Suppressor macrophage treated with lipopolysaccharide for 4 hours (primary cell): ENCODE data around the gene HOOK1.
"Not testable (repeated sequence)": the region's sequence is repeated elsewhere in the genome, so short reads cannot be mapped to it uniquely, and the experiment has no call there.

Experiments
- DNase-seq: peaks from one replicate; pipeline ENCODE4 v3.0.0-alpha.2; 2020

HOOK1 gene

GRCh38 chr1:59897165-59897564 lies 82.4 kb downstream of the HOOK1 start:
- no peak for DNase-seq

DNA sequence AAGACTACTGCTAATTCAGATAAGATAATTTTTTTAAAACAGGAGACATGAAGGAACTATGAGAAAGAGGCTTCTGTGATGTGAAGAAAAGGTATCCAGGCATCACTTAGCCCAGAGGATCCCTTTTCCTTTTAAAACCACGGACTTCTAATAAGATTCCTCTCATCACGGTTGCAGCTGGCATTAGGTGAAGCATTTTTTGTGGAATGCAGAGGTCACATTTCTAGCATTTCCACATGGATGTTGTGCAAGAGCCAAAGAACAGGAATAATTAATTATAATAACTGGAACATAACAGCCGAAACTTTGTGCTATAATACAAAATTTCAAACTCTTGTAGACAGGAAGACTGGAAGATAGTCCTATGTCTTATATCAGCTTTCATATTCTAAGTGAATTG lies 84.2 kb downstream of the HOOK1 start:
- no peak for DNase-seq

DNA sequence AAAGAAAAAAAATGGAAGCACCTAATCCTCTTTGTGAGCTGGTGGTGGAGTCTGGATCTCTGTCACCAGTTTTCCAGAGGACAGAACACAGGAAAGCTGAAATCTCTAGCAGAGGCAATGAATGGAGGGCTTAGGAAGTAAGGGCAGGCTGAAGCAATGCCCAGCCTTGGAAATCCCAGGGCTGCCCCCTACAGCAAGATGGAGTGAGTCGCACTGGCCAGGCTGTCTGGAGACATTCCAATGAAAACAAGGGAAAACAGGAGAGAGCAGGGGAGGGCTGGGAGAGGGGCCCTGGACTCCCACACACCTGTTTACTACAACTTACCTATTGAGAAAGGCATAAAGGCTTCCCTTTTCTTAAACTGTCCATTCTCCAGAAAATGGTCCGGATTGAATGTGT lies 85.9 kb downstream of the HOOK1 start:
- DNase-seq: no peak

DNA sequence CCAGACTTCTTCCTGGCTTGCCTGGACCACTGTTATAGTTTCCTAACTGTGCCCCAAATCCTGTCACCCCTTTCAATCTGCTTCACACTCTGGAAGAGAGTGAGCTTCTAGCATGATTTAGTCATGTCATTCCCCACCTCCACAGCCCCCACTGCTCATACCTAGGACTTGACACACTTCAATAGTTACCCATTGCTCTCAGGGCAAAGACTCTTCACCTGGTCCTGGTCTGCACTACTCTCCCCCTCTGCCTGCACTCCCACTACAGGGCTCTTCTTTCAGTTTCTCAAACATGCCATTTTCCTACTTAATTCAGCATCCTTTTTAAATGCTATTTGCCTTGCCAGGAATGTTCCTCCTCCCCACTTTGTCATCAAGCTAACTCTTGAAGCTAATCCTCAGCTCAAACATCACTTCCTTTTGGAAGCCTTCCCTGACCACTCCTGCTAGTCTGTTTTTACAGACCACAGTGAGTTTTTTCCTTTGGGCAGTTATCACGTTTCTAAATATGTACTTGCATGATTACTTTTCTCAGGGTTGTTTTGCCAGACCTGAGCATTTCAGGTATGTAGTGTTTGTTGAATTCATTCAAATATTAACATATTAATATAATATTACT lies 87.1 kb downstream of the HOOK1 start:
- DNase-seq: no peak

DNA sequence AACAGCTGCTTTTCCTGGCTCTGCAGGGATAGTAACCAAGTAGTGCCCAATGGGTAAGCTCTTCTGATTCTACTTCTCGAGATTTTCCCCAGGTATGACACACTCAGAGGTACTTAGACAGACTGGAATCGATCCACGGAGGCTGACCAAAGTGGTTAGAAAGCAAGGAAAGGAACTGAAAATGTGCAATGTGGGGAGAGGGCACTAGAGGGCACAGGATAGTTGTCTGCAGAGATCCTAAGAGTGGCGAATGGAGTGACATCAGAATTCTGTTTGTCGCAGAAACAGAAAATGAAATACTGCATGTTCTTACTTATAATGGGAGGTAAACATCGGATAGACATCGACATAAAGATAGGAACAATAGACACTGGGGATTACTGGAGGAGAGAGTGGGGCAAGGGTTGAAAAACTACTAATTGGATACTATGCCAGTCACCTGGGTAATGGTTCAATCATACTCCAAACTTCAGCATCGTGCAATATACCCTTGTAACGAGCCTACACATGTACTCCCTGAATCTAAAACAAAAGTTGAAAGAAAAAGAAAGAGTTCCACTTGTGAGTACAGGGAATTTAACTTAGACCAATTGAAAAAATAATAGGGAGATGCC lies 88.5 kb downstream of the HOOK1 start:
- peak; percentile 46 for DNase-seq

DNA sequence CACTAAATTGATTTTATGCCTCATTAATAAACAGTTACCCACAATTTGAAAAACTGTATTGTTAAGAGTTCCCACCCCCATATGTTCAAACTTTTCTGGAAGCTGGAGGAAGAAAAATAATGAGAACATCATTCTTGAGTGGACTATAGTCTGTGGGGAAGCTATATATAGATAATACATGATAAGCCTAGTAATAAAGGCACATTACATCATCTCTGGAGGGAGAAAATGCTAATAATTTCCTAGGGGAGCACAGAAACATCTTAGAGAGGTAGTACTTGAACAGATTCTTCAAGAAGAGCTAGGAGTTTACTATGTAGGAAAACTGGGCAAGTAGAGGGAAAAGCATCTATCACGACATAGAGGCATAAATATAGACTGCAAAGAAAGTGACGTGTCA lies 92.2 kb downstream of the HOOK1 start:
- no peak for DNase-seq

DNA sequence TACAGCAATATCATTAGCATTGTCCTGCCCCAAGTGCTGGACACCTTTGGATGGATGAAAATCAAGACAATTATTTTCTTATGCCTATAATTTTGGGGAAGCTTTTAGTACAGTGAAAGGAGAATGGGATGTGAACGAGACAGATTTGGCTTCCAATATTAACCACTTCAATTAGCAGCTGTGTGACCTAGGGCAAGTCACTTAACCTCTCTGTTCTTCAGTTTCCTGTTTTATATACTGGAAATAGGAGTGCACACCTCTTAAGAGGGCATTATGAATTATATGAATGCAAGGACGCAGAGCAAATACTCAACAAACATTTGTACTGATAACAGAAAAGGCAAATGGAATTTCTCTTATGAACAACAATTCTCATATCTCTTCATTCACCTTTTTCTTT lies 93.3 kb downstream of the HOOK1 start:
- no peak for DNase-seq

DNA sequence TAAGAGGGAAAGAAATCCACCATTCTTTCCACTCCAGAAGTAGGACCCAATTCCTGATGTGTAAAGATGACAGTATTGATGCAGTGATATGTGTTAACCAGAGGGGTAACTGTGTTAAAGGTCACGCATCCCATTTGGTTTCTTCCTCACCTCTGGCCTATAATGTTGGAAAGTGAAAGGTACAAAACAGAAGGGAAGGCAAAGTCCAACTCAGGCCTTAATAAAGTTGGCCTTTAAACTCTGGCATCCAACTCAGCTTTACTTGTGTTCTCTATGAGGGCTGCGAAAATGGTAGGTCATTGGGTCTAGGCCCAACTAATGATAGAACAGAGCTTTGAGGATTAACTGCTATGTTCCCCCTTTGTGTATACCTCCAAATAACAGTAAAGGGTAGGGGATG lies 93.9 kb downstream of the HOOK1 start:
- no peak for DNase-seq

DNA sequence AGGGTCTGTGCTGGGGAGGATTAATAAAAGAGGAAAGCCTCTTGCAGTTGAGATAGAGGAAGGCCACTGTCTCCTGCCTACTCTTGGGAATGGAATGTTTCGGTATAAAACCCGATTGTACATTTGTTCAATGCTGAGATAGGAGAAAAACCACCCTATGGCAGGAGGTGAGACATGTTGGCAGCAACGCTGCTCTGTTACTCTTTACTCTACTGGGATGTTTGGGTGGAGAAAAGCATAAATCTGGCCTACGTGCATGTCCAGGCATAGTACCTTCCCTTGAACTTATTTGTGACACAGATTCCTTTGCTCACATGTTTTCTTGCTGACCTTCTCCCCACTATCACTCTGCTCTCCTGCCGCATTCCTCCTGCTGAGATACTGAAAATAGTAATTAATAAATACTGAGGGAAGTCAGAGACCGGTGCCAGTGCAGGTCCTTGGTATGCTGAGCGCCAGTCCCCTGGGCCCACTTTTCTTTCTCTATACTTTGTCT lies 100.1 kb downstream of the HOOK1 start:
- DNase-seq: not testable (repeated sequence)

GRCh38 chr1:59915516-59915915 lies 100.8 kb downstream of the HOOK1 start:
- DNase-seq: no peak

- DNase-seq: no peak
These were observed 102.5 kb downstream of the HOOK1 start for GRCh38 chr1:59917026-59917784.

GRCh38 chr1:59917785-59918180 lies 103.0 kb downstream of the HOOK1 start:
- DNase-seq: no peak

- no peak for DNase-seq
These were observed 105.0 kb downstream of the HOOK1 start for GRCh38 chr1:59919746-59920145.

DNA sequence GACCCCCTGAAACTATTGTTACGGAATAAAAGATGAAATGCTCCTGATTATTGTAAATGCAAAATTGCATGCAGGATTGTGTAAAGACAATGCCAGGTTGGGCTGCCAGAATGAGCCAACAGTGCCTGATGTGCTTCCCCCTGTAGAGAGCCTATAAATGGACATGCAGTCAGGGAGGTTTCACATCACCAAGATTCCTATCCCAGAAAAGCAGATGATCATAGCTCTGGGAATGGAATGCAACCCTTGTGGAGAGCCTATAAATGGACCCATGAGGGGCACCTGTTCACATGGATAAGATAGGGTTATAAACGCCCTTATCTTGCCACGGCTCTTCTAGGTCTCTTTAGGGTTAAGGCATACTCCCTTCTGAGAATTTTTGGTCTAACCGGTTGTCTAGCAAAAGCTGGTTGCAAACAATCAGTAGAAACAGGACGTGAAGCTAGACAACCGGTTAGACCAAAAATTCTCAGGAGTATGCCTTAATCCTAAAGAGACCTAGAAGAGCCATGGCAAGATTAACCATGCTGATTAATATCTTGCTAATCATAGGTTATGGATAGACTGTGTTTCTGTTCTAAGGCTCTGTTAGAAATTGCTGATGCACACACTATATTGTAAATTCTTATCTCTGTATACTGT lies 106.6 kb downstream of the HOOK1 start:
- DNase-seq: not testable (repeated sequence)

DNA sequence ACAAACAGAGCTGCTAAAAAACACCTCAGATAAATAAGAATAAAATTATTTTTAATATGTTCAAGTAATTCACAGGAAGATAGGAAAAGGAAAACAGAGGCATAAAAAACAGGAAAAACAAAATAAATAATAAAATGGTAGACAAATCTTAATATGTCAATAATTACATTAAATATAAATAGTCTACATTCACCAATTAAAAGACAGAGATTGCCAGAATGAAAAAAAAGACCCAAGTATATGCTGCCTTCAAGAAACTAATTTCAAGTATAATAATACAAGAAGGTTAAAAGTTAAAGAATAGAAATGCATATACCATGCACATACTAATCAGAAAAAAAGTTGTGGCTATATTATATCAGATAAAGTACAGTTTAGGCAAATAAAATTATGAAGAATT lies 109.9 kb downstream of the HOOK1 start:
- DNase-seq: no peak
